Stomach (tissue), 4 donors: Measurements from ENCODE around the gene HMGN1.

Experiments
- CTCF ChIP-seq, 7 experiments: fragments of 450-650 bp in 4 of 7; fragments of 200-600 bp in 3 of 7; sonication (generic) in 3 of 7; IDR thresholded peaks; one replicate each; pipeline ENCODE4 v1.5.1; 2016 to 2019; ENCODE audit warnings: antibody characterized with exemption in 7 of 7, control low read depth in 2 of 7, mild to moderate bottlenecking in 1 of 7
- POLR2A ChIP-seq, 4 donors: fragments of 450-650 bp; IDR thresholded peaks; one replicate each; pipeline ENCODE4 v1.6.1; 2016; ENCODE audit warnings: antibody characterized with exemption in 4 of 4, control low read depth in 2 of 4, mild to moderate bottlenecking in 1 of 4, moderate library complexity in 1 of 4
- POLR2AphosphoS5 ChIP-seq, 3 donors: sonication (generic); formaldehyde crosslinking; IDR thresholded peaks; one replicate each; pipeline ENCODE4 v1.6.1; 2016; ENCODE audit warnings: antibody characterized with exemption in 3 of 3

- TF ChIP-seq POLR2A (IDR thresholded peaks at IDR 0.05) (no peak), CTCF (IDR thresholded peaks at IDR 0.05) (no peak), POLR2AphosphoS5 (IDR thresholded peaks at IDR 0.05) (no peak)
Measured at GRCh38 chr21:39332175-39332574, 16.7 kb downstream of the HMGN1 start.
